Measurements from ENCODE around the gene TFF3.

The TFF3 gene

DNA sequence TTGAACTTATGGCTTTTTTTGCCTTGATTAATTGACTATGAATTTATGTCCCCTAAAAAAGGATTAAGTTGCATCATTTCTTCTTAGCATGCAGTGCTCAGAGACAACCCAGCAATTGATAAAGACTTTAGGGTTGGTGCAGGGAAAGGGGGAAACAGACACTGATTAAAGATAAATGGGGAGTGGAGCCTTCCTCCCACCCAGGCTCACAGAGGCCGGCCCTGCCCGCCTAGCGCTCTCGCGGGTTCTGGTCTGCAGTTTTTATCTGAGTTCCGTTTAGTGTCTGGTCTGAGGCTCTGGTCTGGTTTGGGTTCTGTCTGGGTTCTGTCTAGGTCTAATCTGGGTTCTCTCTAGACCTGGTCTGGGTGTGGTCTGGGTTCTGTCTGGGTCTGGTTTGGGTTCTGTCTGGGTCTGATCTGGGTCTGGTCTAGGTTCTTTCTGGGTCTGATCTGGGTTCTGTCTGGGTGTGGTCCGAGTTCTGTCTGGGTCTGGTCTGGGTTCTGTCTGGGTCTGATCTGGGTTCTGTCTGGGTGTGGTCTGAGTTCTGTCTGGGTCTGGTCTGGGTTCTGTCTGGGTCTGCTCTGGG, 48.1 kb downstream of the TFF3 start:
- no peak for DNase-seq (ENCODE audit: low spot score)

DNA sequence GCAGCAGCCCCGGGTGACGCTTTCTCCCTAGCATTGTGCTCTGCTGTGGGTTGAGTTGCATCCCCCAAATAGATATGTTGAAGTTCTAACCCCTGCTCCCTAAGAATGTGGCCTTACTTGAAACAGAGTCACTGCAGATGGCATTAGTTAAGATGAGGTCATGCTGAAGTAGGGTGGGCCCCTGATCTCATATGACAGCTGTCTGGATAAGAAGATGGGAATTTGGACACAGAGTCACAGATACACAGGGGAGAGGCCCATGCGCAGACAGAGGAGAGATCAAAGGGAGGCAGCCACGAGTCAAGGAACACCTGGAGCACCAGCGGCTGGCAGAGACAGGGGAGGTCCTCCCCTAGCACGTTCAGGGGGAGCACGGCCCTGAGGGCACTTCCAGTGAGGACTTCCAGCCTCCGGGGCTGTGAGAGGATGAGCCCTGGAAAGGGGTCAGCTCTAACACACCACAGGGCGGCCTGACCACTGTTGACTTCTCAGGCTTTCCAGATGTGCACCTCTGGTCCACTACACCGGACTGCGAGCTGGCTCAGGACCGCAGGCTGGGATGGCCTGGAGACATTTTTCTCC, 49.9 kb downstream of the TFF3 start:
- no peak for DNase-seq (ENCODE audit: low spot score)

DNA sequence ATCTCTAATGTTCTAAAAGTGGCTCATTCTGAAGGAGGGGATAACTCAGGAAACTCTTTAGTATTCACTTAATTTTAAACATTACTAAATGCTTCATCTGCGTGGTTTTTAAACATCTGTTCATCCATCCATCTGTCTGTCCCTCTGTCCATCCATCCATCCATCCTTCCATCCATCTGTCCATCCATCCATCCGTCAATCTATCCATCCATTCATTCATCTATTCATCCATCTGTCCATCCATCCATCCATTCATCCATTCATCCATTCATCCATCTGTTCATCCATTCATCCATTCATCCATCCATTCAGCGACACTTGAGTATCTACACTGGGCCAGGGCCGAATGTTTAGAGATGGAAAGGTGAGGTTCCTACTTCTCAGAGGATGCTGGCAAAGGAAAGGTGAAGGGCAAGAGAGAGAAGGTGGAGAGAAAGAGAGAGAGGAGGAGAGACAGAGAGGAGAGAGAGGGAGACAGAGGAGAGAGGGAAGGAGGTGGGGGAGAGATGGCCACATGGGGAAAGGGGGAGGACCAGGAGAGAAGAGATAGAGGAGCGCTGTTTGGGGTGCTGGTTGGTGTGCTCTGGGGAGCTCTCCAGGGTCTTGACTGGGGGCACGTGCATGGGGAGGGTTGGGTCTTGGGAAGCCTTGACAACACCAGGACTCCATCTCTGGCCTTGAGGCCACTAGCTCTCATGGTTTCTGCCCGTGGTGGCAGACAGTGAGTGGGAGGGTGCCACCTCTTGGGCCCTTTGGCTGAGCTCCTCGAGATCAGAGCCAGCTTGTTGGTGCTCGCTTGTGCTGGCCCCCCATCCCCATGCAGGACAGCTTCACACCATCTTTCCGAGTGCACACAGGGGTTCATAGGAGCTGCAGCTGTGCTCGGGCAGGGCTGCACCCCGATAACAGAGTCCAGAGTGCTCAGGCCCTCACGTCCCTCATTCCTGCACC, 50.7 kb downstream of the TFF3 start:
- no peak for DNase-seq (ENCODE audit: low spot score)

DNA sequence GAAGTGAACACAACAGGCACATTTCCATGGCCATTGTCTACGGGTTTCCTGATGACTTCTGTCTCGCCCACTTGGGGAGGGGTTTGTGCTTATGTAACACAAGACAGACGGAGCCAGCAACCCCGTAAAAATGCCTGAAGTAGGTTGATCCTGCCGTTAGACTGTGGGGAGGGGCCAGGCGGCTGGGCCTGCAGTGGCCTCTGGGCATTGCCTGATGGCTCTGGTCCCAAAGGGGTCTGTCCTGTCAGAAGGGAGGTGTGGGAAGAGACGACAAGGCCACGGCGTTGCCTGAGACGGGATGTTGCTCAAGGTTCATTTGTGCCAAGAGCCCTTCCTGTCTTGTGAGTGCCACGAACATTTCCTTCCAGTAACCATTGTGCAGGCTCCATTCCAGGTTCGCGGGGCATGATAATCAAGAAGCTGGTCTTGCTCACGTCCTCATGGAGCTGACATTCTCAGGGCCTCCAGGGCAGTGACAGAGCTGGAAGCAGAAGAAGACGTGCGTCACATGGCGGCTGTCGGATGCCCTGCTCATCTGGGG, 51.5 kb downstream of the TFF3 start:
- no peak for DNase-seq (ENCODE audit: low spot score)

DNA sequence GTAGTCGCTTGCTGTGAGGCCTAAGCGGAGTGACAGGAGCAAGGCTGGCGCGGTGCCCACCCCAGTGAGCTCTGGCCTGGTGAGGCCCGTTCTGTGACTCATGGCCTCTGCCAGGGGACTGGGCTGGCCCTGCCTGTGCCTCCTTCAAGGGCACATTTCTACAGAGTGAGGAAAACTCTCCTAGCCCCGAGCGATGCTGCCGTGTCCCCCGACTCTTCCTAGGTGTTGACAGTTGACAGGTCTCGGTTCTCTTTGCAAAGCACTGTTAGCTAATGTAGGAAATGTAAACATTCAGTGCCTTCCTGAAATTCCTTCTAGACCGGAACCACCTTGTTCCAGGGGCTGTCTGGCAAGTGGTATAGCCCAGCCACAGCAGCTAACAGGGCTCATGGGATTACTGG, 52.4 kb downstream of the TFF3 start:
- DNase-seq (ENCODE audit: low spot score), result no peak

DNA sequence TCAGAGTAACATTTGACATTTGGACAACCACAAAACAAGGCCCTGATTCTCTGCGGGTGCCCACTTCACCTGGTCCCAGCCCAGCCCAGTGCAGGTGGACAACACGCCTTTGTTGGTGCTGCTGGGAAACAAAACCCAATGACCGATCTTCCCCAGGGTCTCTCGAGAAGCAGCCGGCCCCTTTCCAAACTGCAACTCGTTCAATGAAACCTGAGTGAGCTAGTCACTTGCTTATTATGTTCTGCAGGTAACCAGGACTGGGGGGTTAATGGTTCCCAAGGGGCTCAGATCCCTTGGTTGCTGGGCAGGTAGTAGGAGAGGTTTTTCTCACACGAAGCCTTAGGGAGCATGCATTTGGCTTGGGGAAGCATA, 53.4 kb downstream of the TFF3 start:
- no peak for DNase-seq (ENCODE audit: low spot score)

All from activated CD4-positive, alpha-beta T cell treated with anti-CD3 and anti-CD28 coated beads, Interleukin-2, Interleukin-4, amounts not matched to agents 100 ng/mL and 50 ng/mL, durations not matched to agents 16 hours and 8 hours (primary cell).